ENCODE results near the gene ANKRD13A.

GRCh38 chr12:109972821-109973220, 26.4 kb upstream of the ANKRD13A start:
- TF ChIP-seq EZH2 (IDR thresholded peaks at IDR 0.05; ENCODE audit: insufficient read depth, poor library complexity, severe bottlenecking) (no peak), EZH2phosphoT487 (IDR thresholded peaks at IDR 0.05; ENCODE audit: insufficient read depth, low read depth) (no peak)
